ENCODE data around the gene ALDOA. TPM values are rescaled to one million over a fixed set of nuclear protein-coding genes. Genes with fewer than 3 reads are reported as not detected.
"Not testable (repeated sequence)": the region's sequence is repeated elsewhere in the genome, so short reads cannot be mapped to it uniquely, and the experiment has no call there.

The ALDOA gene
- polyA plus RNA-seq, 12 donors = 871 to 3,402 (median 1,561) TPM

DNA sequence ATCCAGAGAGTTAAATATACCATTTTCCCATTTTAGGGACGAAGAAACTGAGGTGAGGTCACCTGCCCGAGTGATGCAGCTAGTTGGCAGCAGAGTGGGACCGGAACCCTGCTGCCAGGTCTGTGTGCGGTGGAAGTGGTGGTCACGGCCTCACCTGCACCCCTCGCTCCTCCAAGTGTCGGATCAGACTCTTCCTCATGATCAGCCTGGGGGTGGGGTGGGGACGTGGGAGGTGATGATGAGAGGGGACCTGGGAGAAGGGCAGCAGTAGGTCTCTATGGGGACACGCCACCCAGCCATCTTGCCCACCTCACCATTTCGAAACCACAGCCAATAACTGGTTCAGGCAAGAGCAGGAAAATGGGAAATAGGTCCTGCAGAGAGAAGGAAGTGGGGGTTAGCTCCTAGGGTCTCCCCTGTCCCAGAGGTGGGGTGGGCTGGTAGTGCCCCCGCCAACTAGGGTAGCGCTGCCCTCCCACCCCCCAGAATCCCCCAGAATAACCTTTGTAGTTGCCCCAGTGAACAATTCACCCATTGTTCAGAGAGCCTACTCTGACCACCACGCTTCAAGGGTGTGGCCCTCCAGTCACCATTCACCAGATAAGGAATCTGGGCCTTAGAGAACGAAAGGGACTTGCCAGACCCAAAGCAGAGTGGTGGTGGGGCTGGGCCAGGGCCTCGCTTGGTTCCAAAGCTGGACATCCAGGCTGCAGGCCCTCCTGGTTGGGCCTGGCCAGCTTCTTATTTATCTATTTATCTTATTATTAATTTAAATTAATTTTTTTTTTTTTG lies 42.7 kb downstream of the ALDOA start:
- no peak for DNase-seq

DNA sequence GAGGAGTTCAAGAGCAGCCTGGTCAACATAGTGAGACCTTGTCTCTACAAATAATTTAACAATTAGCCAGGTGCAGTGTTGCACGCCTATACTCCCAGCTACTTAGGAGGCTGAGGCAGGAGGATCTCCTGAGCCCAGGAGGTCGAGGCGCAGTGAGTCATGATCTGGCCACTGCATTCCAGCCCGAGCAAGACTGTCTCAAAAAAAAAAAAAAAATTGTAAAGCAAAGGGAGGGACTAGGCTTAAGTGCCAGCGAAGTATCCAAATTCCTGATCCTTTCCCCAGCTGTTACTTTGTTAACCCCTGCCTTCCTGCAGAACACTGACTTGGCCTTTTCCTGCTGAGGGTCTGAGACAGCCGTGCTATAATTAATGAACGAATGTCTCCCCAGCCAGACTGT lies 45.1 kb downstream of the ALDOA start:
- DNase-seq = peak; percentile 52

DNA sequence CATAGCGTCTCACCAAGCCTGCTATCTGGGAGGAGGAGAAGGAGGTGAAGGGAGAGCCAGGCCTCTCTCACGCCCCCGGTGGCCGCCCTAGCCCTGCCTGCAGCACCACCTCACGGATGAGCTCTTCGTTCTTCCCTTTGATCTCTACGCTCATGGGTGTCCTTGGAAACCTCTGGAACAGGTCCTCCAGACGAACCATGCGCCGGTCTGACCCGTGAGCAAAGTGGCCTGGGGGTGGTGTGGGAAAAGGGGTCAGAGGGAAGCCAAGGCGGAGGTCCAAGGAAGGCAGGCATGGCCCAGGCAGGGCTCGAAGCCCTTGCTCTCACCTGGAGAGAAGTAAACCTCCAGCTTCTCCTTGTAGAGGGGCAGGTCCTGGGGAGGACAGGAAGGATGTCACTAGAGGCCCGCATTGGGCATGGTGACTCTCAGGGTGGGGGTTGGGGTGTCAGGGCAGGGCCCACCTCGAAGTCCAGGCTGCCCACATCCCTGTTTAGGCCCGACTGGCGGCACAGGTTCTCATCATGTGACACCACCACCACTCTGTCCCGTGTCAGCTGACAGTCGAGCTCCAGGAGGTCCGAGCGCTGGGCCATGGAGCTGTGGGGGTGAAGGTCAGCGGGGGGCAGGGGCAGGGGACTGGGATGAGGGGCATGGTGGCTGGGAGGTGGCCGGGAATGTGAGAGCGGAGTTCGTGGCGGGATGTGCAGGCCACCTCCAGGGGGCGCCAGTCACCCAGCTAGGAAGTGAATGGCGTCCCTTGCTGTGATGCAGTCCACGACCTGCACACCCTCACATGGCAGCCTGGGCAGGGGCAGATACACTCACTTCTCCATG lies 46.9 kb downstream of the ALDOA start:
- DNase-seq = no peak

DNA sequence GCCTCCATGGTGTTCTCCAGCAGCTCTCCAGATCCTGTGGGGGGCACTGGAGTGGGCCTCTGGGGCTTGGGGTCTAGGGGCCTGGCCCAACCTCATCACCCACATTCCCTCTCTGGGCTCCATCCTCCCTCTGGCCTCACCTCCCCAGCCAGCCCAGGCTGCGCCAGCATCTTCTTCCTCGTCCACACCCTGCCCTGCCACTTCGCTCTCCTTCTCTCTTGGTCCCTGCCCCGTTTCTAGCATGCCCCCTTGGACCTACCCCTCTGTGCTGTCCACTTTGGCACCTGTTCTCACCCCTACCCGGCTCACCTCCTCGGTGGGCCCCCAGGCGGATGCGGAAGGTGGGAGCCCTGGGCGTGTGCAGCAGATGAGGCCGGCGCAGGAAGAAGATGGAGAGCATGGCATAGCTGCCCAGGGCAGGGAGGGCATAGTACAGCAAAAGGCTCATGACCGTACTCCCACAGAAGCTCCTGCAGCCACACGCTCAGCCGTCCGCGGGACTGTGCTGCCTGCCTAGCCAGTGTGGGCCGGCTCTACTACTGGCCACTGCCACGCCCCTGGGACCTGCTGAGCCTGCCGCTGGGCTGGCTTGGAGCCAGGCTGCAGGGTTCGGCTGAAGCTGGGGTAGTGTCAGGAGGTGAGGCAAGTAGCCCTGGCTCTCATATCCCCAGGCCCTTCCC lies 47.6 kb downstream of the ALDOA start, which contains the start of gene GDPD3:
Gene GDPD3 (minus strand): TSS at position 507 of the 680 bp plus-strand sequence. CDS start 59 bp downstream, at position 448.
- DNase-seq = no peak

DNA sequence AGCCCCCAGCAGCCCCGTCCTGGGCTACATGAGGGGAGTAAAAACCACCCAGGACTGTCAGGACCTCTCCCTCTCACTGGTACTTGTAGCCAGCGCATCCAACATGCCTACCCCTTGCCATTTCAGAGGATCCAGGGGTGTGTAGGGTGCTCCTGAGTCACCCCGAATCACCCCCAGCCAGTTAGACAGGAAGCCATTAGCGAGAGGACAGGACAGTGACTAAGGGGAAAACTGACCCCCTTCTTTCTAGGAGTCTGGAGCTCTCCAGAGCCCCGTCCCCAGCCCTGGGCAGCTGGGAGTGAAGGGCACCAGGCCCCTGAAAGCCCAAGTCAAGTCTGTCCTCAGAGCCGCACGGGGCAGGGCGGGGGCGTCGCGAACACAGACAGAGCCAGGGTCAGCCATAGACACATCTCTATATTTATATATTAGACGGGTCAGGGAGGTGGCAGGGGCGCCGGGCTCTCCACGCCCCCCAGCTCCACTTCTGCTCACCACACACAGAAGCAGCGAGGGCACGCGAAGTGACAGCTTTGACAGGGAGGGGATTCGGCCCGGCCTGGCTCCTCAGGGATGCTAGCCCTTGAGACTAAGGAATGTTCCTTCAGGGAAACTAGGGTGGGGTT lies 48.3 kb downstream of the ALDOA start:
- DNase-seq = no peak

DNA sequence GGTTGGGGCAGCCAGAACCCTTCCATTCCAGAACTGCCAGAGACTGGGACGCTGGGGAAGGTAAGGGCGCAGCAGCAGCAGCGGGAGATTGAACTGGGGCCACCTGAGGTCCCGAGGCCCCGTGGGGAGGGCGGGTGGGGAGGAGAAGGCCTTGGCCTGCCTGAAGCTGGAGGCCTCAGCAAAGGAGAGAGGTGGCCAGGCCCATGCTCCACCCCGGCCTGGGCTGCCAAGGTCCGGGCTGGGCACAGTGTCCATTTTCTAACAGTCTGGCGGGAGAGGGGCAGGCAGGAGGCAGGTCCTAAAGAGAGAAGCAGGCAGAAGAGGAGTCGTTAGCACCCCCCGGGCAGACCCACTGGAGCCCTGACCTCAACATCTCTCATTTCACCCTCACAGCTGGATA lies 48.9 kb downstream of the ALDOA start:
- DNase-seq = no peak

DNA sequence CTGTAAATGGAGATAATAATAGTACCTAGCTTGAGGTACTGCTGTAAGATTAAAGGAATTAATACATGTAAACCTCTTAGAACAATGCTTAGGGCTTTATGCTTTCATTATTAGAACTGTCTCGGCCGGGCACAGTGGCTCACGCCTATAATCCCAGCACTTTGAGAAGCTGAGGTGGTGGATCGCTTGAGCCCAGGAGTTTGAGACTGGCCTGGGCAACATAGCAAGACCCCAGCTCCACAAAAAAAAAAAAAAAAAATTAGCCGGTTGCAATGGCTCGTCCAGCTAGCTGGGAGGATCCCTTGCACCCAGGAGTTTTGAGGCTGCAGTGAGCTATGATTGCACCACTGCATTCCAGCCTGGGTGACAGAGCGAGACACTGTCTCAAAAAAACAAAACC lies 49.3 kb downstream of the ALDOA start:
- not testable (repeated sequence) for DNase-seq

DNA sequence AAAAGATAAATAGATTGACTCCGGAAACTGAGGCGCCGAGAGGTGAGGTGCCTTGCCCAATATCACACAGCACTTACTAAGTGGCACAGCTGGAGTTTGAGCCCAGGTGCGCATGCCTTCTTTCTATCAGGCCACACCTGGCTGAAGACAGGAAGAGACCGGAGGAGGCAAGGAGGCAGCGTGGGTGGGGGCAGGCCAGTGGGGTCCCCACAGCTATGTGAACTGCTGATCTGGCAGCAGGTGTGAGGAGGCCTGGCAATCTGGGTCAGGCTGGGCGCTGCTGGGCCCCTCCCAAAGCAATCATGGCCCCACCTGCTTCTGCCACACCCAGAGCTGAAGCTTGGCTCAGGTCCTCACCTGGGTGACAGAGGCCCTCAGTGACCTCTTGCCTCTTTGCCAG lies 49.7 kb downstream of the ALDOA start:
- no peak for DNase-seq

DNA sequence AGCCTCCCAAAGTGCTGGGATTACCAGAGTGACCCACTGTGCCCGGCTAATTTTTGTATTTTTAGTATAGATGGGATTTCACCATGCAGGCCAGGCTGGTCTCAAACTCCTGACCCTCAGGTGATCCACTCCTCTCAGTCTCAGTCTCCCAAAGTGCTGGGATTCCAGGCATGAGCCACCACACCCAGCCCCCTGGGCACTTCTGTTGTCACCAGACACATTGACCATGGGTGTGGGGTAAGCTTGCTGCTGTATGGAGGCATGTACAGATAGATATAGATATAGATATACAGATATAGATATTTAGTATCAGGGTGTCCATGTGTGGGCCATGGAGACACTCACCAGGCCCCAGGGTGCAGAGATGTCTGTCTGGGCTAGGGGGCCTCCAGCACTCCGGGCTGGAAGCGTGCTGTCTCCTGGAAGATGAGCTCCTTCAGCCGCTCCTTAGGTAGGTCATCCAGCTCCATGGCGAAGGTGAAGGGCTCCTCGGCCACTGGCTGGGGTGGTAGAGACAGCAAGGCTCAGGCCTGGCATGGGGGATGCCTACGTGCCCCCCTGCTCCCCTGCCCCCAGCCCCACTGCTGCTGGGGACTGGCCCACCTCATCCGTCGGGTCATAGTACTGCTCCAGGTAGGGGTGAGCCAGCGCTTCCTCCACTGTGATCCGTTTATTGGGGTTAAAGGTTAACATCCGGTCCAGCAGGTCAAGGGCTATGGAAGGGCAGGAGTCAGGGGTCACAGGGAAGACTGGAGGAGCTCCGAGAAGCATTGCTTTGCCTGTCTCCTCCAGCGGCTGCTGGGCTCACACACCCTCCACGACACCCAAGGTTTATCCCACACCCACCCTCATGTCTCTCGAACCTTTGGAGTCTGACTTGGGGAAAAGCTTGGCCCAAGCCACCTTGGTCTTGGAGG lies 51.0 kb downstream of the ALDOA start:
- no peak for DNase-seq

DNA sequence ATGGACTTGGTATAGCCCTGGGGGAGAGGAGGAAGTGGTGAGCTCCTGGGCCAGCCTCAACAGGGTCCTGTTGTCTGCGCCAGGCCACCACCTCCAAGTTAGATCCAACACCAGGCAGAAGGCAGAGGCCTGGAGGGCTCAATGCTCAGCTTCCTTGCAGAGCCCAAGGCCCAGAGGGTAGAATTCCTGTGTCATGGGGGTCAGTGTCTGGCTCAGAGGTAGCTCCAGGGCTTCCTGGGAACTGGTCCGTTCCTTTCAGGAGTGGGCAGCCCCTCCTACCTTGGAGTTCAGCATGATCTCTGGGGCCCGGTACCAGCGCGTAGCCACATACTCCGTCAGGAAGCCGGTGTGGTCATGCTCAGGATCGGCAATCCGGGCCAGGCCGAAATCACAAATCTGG lies 52.2 kb downstream of the ALDOA start:
- no peak for DNase-seq

DNA sequence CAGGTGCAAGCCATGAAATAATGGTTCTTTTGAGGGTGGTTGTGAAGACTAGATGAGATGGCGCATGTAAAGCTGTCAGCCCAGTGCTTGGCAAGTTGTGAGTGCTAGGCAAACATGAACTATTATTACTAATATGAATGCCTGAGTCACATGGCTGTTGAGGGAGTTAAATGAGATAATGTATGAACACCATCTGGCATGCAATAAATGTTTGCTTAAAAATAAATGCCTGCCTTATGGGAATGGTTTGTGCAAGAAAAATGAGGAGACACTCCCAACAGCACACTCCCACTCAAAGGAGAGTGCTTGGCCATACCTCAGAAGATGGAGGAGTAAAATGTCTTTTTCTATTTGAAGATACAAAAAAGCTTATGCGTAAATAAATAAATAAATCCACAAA lies 53.9 kb downstream of the ALDOA start:
- no peak for DNase-seq

Other genes starting within 250 kb of the ALDOA start
- gene PAGR1, start 249.6 kb upstream of the ALDOA start, polyA plus RNA-seq (ENCODE audit: insufficient read length in 12 of 12) = 10 to 100 TPM in 11 of 12 donors, not detected in 1; 22.9 to 47.7 (median 28.2) TPM
- 100 to 1,000 TPM in 1 of 12 donors, 10 to 100 TPM in 10, not detected in 1; 11.5 to 112 (median 18.7) TPM for gene MVP, start 245.3 kb upstream of the ALDOA start, polyA plus RNA-seq (ENCODE audit: insufficient read length in 12 of 12)
- gene CDIPT, start 202.5 kb upstream of the ALDOA start, polyA plus RNA-seq (ENCODE audit: insufficient read length in 12 of 12) = 10 to 100 TPM in 11 of 12 donors, not detected in 1; 32.1 to 48.9 (median 40.2) TPM
- gene SEZ6L2, start 166.2 kb upstream of the ALDOA start, polyA plus RNA-seq (ENCODE audit: insufficient read length in 12 of 12) = 1 to 10 TPM in 10 of 12 donors, under 1 TPM in 1, not detected in 1; 0.99 to 9.6 (median 1.5) TPM
- gene ASPHD1, start 165.3 kb upstream of the ALDOA start, polyA plus RNA-seq (ENCODE audit: insufficient read length in 12 of 12) = 10 to 100 TPM in 1 of 12 donors, under 1 TPM in 9, not detected in 2; 0.27 to 10.5 (median 0.32) TPM
- gene KCTD13, start 139.5 kb upstream of the ALDOA start, polyA plus RNA-seq (ENCODE audit: insufficient read length in 12 of 12) = 10 to 100 TPM in 6 of 12 donors, 1 to 10 TPM in 5, not detected in 1; 7.6 to 21.0 (median 10.7) TPM
- gene TMEM219, start 103.7 kb upstream of the ALDOA start, polyA plus RNA-seq (ENCODE audit: insufficient read length in 12 of 12) = 10 to 100 TPM in 11 of 12 donors, not detected in 1; 54.9 to 69.3 (median 60.5) TPM
- gene TAOK2, start 91.9 kb upstream of the ALDOA start, polyA plus RNA-seq (ENCODE audit: insufficient read length in 12 of 12) = 10 to 100 TPM in 11 of 12 donors, not detected in 1; 24.9 to 47.2 (median 31.2) TPM
- 10 to 100 TPM in 11 of 12 donors, not detected in 1; 10.2 to 15.6 (median 12.0) TPM for gene HIRIP3, start 70.1 kb upstream of the ALDOA start, polyA plus RNA-seq (ENCODE audit: insufficient read length in 12 of 12)
- 10 to 100 TPM in 11 of 12 donors, not detected in 1; 24.0 to 62.2 (median 32.7) TPM for gene INO80E, start 69.5 kb upstream of the ALDOA start, polyA plus RNA-seq (ENCODE audit: insufficient read length in 12 of 12)
- gene DOC2A, start 54.7 kb upstream of the ALDOA start, polyA plus RNA-seq (ENCODE audit: insufficient read length in 12 of 12) = 1 to 10 TPM in 4 of 12 donors, under 1 TPM in 6, not detected in 2; 0.30 to 1.4 (median 0.94) TPM
- not detected for gene C16orf92, start 42.6 kb upstream of the ALDOA start, polyA plus RNA-seq (ENCODE audit: insufficient read length in 12 of 12)
- gene TLCD3B, start 34.5 kb upstream of the ALDOA start, polyA plus RNA-seq (ENCODE audit: insufficient read length in 12 of 12) = 1 to 10 TPM in 5 of 12 donors, under 1 TPM in 6, not detected in 1; 0.42 to 7.5 (median 0.80) TPM
- gene PPP4C, start 10.2 kb downstream of the ALDOA start, polyA plus RNA-seq (ENCODE audit: insufficient read length in 12 of 12) = 10 to 100 TPM in 11 of 12 donors, not detected in 1; 43.0 to 95.7 (median 53.3) TPM
- gene TBX6, start 26.2 kb downstream of the ALDOA start, polyA plus RNA-seq (ENCODE audit: insufficient read length in 12 of 12) = 1 to 10 TPM in 1 of 12 donors, under 1 TPM in 9, not detected in 2; 0.38 to 3.4 (median 0.52) TPM
- gene YPEL3, start 30.5 kb downstream of the ALDOA start, polyA plus RNA-seq (ENCODE audit: insufficient read length in 12 of 12) = 10 to 100 TPM in 11 of 12 donors, not detected in 1; 21.9 to 98.3 (median 27.6) TPM
- gene GDPD3, start 47.8 kb downstream of the ALDOA start, polyA plus RNA-seq (ENCODE audit: insufficient read length in 12 of 12) = 10 to 100 TPM in 1 of 12 donors, 1 to 10 TPM in 10, not detected in 1; 4.1 to 10.7 (median 5.5) TPM
- gene MAPK3, start 57.5 kb downstream of the ALDOA start, polyA plus RNA-seq (ENCODE audit: insufficient read length in 12 of 12) = 100 to 1,000 TPM in 1 of 12 donors, 10 to 100 TPM in 10, not detected in 1; 36.6 to 102 (median 44.4) TPM
- 10 to 100 TPM in 8 of 12 donors, 1 to 10 TPM in 3, not detected in 1; 6.0 to 41.9 (median 11.0) TPM for gene CORO1A, start 117.8 kb downstream of the ALDOA start, polyA plus RNA-seq (ENCODE audit: insufficient read length in 12 of 12)
- 10 to 100 TPM in 10 of 12 donors, not detected in 2; 13.0 to 35.0 (median 17.4) TPM for gene BOLA2B, start 127.9 kb downstream of the ALDOA start, polyA plus RNA-seq (ENCODE audit: insufficient read length in 12 of 12)
- gene SLX1A, start 128.1 kb downstream of the ALDOA start, polyA plus RNA-seq (ENCODE audit: insufficient read length in 12 of 12) = 10 to 100 TPM in 9 of 12 donors, 1 to 10 TPM in 2, not detected in 1; 6.8 to 21.8 (median 13.7) TPM
- gene SULT1A3, start 133.5 kb downstream of the ALDOA start, polyA plus RNA-seq (ENCODE audit: insufficient read length in 12 of 12) = 1 to 10 TPM in 10 of 12 donors, not detected in 2; 1.7 to 5.9 (median 3.7) TPM
- 10 to 100 TPM in 5 of 12 donors, 1 to 10 TPM in 3, under 1 TPM in 2, not detected in 2; 0.24 to 22.5 (median 10.1) TPM for gene NPIPB13, start 182.7 kb downstream of the ALDOA start, polyA plus RNA-seq (ENCODE audit: insufficient read length in 12 of 12)